ENCODE data around the gene ZNF420. TPM values are rescaled to one million over a fixed set of nuclear protein-coding genes. Genes with fewer than 3 reads are reported as not detected.
A peak's percentile ranks its signal among the peaks of the same experiment; 100 is the strongest.

The ZNF420 gene
- total RNA-seq, 1 donor: 7.2 TPM

- peak overlapping the region; percentile 99 for H2AFZ ChIP-seq (ENCODE audit: low read length)
- peak overlapping the region; percentile 88 for H3K4me3 ChIP-seq (ENCODE audit: insufficient read depth, low read length)
- peaks cover 30% of the 10 kb centered on the region for H3K79me2 ChIP-seq (ENCODE audit: insufficient read depth, low read length)
- no peaks in the 10 kb centered on the region for H3K27me3 ChIP-seq (ENCODE audit: insufficient read depth, low read length)
- no peak for TF ChIP-seq CTCF (IDR thresholded peaks at IDR 0.05; ENCODE audit: extremely low read depth, low read depth, low read length)
- H3K4me2 ChIP-seq (ENCODE audit: insufficient read depth, low read length): peak overlapping the region; percentile 87
- DNase-seq (ENCODE audit: insufficient read length, low spot score, missing footprints): no peak
- H3K36me3 ChIP-seq (ENCODE audit: insufficient read depth, low read length): no peaks in the 10 kb centered on the region
- no peaks in the 10 kb centered on the region for H3K9me3 ChIP-seq (ENCODE audit: low read depth, low read length)
- H3K4me1 ChIP-seq (ENCODE audit: insufficient read depth, low read length): peaks cover 10% of the 10 kb centered on the region
- no peaks in the 10 kb centered on the region for H4K20me1 ChIP-seq (ENCODE audit: insufficient read depth, low read length)
- H3K27ac ChIP-seq (ENCODE audit: low read depth, low read length): peak overlapping the region; percentile 59
Observed at GRCh38 chr19:37077501-37077933, 716 bp upstream of the ZNF420 start.

- no peaks in the 10 kb centered on the region for H3K36me3 ChIP-seq (ENCODE audit: insufficient read depth, low read length)
- no peaks in the 10 kb centered on the region for H3K9me3 ChIP-seq (ENCODE audit: low read depth, low read length)
- H3K4me2 ChIP-seq (ENCODE audit: insufficient read depth, low read length): peak overlapping the region; percentile 87
- no peak for TF ChIP-seq CTCF (IDR thresholded peaks at IDR 0.05; ENCODE audit: extremely low read depth, low read depth, low read length)
- H3K4me3 ChIP-seq (ENCODE audit: insufficient read depth, low read length): peak overlapping the region; percentile 88
- no peaks in the 10 kb centered on the region for H3K27me3 ChIP-seq (ENCODE audit: insufficient read depth, low read length)
- H3K4me1 ChIP-seq (ENCODE audit: insufficient read depth, low read length): peaks cover 10% of the 10 kb centered on the region
- no peaks in the 10 kb centered on the region for H4K20me1 ChIP-seq (ENCODE audit: insufficient read depth, low read length)
- H3K27ac ChIP-seq (ENCODE audit: low read depth, low read length): peak overlapping the region; percentile 65
- H3K79me2 ChIP-seq (ENCODE audit: insufficient read depth, low read length): peaks cover 30% of the 10 kb centered on the region
- DNase-seq (ENCODE audit: insufficient read length, low spot score, missing footprints): no peak
- peak overlapping the region; percentile 99 for H2AFZ ChIP-seq (ENCODE audit: low read length)
Observed at GRCh38 chr19:37078717-37079032, 442 bp downstream of the ZNF420 start.

- no peak for DNase-seq (ENCODE audit: insufficient read length, low spot score, missing footprints)
- H3K4me2 ChIP-seq (ENCODE audit: insufficient read depth, low read length): peak overlapping the region; percentile 87
- no peaks in the 10 kb centered on the region for H3K27me3 ChIP-seq (ENCODE audit: insufficient read depth, low read length)
- no peak for TF ChIP-seq CTCF (IDR thresholded peaks at IDR 0.05; ENCODE audit: extremely low read depth, low read depth, low read length)
- peak overlapping the region; percentile 99 for H2AFZ ChIP-seq (ENCODE audit: low read length)
- H3K9me3 ChIP-seq (ENCODE audit: low read depth, low read length): no peaks in the 10 kb centered on the region
- H3K36me3 ChIP-seq (ENCODE audit: insufficient read depth, low read length): no peaks in the 10 kb centered on the region
- peak overlapping the region; percentile 65 for H3K27ac ChIP-seq (ENCODE audit: low read depth, low read length)
- no peaks in the 10 kb centered on the region for H4K20me1 ChIP-seq (ENCODE audit: insufficient read depth, low read length)
- H3K4me3 ChIP-seq (ENCODE audit: insufficient read depth, low read length): peak overlapping the region; percentile 88
- H3K4me1 ChIP-seq (ENCODE audit: insufficient read depth, low read length): peaks cover 10% of the 10 kb centered on the region
- H3K79me2 ChIP-seq (ENCODE audit: insufficient read depth, low read length): peaks cover 30% of the 10 kb centered on the region
Observed at GRCh38 chr19:37079238-37079637, 1.0 kb downstream of the ZNF420 start.

GRCh38 chr19:37082307-37082706, 4.1 kb downstream of the ZNF420 start:
- no peak overlapping the region for H2AFZ ChIP-seq (ENCODE audit: low read length)
- H3K27me3 ChIP-seq (ENCODE audit: insufficient read depth, low read length): no peaks in the 10 kb centered on the region
- H3K27ac ChIP-seq (ENCODE audit: low read depth, low read length): no peak overlapping the region
- H3K36me3 ChIP-seq (ENCODE audit: insufficient read depth, low read length): no peaks in the 10 kb centered on the region
- no peak overlapping the region for H3K4me2 ChIP-seq (ENCODE audit: insufficient read depth, low read length)
- H3K4me3 ChIP-seq (ENCODE audit: insufficient read depth, low read length): no peak overlapping the region
- no peaks in the 10 kb centered on the region for H3K9me3 ChIP-seq (ENCODE audit: low read depth, low read length)
- no peak for DNase-seq (ENCODE audit: insufficient read length, low spot score, missing footprints)
- no peaks in the 10 kb centered on the region for H4K20me1 ChIP-seq (ENCODE audit: insufficient read depth, low read length)
- no peak for TF ChIP-seq CTCF (IDR thresholded peaks at IDR 0.05; ENCODE audit: extremely low read depth, low read depth, low read length)
- H3K79me2 ChIP-seq (ENCODE audit: insufficient read depth, low read length): peaks cover 32% of the 10 kb centered on the region
- H3K4me1 ChIP-seq (ENCODE audit: insufficient read depth, low read length): peaks cover 10% of the 10 kb centered on the region
